GM18511 (cell line): Measurements from ENCODE around the gene ATXN3L.

Experiments used
- ATAC-seq: cut with Tn5 transposase; IDR thresholded peaks from one replicate; pipeline ENCODE4 v1.9.1; 2021; ENCODE audit warnings: mild to moderate bottlenecking, moderate library complexity; ENCODE audit not compliant: unreplicated experiment

Gene ATXN3L

DNA sequence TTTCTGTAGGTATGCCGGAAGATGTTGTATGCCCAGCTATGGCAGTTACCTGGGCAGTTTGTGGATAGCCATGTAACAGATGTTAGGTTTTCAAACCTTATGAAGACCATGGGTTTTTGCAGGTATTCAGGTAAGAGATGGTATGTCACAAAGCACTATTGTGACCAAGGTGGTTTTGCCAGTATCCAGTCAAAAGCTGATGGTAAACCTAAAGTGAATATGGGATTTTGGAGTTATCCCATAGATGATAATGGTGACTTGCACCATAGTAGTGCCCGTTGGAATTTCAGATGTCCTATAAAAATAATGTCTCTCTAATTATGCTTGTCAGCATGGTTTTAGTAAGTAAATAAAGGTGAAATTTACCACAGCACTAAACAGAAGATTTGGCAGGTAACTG is at the start of gene ATXN3L:
ATXN3L (minus strand) TSS at position 101 of the 400 bp plus-strand sequence. CDS start 119 bp downstream, outside the sequence.
- ATAC-seq: no peak

DNA sequence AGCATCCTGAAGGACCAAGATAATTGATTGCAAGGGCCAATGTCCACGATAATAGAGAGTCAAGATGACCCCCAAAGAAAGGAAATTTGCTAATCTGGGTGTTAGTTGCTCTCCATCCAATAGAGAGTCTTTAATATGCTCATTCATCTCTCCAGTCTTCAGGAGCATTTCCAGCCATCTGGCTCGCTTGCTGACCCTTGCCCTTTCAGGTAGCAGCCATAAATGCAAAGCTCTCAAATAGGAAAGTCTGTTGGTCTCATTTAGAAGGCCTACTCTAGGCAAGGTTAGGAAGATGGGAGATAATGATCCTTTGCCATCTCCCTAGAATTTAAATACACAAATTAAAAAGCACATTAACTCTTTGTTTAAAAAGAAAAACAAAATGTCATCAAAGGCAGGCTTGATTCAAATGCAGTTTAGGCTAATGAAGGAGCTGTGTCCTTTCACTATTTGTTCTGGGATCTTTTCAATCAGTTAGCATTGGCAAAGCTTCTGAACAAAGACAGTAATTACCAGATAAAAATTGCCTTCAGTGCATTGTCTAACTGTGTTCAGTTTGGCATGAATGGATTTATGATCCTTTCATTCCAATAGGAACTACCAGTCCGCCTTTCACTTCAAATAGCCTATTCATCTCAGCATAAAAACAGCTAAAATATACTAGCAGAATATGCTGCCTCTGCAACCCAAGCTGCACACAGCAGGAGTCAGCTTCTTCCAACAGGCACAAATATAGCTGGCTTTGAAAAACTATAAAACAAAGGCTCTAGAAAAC is 49.6 kb upstream of the ATXN3L start:
- ATAC-seq: no peak

DNA sequence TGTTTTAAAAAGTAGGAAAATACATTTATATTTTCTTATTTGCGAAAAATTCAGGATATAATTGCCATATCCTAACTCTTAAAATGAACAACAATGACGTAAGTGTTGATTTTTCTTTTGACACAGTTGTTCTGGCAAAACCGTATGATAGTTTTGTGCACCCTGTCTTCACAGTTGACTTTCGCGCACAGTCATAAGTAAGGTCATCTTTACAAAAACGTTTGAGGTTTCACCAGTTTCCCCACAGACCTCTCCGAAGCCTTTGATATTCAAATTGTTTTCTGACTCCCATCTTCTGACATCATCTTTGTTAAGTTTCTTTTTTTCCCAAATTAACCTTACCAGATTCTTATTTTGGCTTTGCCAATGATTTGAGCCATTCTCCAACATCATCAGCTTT is 48.1 kb upstream of the ATXN3L start:
- no peak for ATAC-seq

DNA sequence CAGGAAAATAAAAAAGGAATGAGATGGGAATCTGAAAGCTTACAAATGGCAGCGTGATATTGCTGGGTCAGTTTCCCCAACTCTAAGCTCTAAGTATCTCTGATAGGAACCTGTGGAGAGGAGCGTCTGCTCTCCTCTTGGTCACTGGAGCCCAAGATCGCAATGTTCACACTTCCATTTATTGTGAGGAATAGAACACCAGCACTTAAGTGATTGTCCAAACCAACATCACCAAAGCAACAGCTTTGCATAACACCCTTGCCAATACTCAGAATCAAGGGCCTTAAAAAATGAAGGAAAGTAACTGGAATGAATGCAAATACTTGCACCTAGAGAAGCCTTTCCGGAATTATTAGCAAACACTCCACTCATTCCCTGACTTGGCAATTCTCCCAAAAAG is 46.8 kb upstream of the ATXN3L start:
- no peak for ATAC-seq

DNA sequence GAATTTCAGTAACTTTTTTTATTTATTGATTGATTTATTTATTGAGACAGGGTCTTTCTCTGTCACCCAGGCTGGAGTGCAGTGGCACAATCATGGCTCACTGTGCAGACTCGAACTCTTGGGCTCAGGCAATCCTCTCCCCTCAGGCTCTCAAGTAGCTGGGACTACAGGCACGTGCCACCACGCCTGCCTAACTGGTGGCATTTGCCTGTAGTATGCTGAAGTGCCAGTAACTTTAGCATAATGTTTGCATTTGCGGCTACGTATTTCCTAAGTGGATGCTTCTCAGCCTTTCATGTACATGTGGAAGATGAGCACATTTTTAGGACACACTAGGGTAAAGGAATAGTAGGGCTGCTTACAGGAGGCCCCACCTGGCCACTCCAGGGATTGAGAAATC is 45.3 kb upstream of the ATXN3L start:
- no peak for ATAC-seq

DNA sequence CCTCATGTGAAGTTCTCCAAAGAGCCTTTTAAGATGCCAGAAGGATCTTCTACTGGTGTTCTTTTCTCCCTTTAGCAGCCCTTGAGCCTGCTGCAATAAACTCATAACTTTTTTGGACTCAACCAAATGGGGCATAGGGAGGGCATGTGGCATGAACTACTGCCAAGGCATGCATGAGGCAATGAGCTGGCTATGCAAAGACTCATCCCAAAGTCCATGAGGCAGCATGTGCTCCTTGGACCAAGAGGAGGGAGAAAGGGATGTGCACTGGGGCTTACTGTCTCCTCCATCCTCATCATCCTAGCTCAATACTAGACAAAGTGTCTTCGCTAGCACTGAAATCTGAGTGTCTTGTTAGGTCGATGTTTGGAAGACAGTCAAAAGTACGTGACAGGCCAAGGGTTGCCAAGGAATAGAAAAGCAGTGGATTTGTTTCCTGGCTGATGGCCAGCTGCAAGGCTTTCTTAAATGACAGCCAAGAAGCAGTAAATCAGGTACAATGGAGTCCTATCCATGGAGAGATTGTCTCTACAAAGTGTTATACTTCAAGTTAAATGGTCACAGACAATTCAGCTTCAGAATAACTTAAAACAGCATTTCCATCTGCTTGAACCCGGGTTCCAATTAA is 44.5 kb upstream of the ATXN3L start:
- no peak for ATAC-seq

DNA sequence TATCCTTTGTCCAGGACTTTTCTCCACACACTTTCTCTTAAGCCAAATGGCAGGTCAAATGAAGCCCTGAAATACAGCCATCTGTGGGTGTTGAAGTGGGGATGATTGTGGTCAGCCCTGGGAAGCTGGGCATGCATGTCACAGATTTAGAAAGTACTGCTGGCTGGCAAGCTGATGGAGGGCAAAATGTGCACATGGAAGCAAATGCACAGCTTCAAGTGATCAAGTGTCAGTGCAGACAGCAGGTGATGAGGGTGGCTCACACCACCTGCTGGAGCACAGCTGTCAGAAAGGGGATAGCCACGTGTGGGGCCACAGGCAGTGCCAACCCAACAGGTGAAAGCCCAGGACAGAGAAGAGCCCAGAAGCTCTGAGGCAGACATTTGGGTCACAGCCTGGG is 40.3 kb upstream of the ATXN3L start:
- ATAC-seq: no peak

DNA sequence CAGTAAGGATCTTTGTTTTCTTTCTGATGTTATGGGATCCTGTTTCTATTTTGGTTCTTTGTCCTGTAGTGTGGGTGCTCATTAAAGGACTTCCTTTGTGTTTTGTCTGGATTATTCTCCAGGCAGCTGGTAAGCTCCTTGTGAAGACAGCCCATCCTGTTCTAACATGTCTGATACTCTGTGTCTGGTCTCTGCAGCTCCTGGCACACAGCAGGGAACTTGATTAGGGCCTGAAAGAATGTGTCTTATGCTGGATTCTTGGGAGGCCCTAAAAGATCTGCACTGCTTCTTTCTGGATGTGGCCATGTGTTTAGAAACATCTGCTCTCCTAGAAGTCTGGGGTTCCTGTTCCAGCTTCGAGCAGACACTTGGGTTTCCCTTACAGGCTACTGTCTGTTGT is 38.1 kb upstream of the ATXN3L start:
- no peak for ATAC-seq

DNA sequence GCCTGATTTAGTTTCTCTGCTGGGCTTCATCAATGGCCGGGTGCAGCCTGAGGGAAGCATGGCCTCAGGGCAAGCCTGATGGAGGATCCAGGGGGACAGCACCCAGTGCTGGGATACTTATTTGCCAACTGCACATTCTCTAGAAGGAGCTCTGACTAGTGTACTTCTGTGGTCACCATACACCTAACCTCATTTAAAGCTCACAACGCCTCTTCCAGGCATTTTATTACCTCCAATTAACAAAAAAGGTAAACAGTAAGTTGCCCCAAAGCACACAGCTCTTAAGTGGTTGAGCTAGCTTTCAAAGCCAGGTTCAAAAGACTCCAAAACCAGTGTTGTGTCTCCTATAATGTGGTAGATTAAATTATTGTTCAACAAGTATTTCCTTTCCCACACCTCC is 26.8 kb upstream of the ATXN3L start:
- ATAC-seq: no peak

DNA sequence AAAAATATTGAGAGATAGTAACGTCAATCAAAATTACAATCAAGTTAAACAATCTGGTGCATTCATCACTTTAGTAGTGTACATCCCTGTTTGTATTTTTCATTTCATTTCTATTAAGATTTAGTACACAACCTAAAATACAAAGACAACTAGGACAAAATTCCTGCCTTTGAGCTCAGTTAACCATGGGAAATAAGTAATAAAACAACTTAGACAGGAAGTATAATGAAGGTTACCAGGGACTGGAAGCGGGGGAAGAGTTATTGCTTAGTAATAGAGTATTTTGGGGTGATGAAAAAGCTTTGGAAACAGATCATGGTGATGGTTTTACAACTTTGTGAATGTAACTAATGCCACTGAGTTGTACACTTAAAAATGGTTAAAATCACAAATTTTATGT is 25.6 kb upstream of the ATXN3L start:
- no peak for ATAC-seq

DNA sequence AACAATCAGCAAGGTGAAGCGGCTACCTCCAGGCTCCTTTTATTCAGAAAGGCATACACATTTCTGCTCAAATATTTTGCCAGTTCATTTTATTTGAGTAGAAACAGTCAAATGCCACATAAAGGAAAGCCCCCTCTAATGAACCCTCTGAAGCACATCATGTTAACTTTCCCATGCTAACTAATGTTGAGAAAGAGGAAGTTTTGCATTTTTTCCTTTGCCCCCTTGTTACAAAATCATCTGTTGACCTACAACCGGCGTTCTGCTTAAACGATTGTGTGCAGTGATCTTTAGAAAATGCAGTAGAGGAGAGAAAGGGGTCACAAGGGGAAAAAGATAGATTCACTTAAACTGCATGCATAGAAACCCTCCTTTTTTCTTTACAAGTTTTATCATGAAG is 25.2 kb upstream of the ATXN3L start:
- no peak for ATAC-seq

DNA sequence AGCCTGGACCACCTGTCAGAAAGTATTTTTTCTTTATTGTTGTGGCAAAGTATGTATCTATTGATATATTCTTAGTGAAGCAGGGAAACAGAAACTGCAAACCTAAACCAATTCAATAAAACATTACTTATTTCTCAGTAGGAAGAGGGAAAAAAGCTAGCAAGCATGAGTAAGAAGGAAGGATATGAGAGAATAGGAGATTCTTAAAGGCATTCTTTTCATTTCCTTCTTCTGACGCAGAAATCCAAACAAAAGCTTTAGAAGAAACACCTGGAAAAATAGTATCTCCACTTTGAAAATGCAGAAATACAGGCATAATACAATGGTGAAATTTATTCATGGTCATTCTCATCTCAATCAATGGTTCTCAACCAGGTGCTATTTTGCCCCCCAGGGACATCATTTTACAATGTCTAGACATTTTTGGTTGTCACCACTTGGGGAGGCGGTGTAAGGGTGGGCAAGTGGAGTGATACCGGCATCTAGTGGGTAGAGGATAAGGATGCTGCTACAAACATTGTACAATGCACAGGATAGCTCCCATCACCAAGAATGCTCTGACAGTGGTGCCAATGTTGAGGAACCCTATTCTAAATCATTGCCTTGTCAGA is 21.7 kb upstream of the ATXN3L start:
- no peak for ATAC-seq

DNA sequence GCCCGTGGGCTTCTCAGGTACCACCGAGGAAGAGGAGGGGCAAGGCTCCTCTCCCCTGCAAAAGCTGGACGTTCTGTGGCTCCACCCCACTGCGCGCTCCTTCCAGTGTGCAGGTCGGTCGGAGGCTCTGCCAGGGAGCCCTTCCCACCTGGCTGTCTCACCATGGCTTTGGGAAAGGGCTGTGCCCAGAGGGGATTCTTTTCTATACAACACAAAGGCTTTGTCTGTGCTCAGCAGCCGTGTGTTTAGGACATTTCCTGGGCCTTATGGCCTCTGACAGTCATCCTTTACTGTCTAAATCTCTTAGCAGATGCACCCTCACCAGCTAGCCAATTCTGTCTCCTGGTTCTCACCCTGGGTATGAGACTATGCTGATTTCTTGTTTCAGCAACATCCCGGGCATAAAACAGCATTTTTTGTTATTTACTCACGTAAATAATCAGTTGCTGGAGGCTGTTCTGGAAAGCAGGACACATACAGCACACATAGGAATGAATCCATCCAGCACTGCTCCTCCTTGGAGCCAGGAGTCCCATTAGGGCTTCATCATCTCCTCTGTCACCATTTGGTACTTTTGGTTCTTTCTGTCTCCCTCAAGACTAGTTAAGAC is 20.4 kb upstream of the ATXN3L start:
- ATAC-seq: no peak

DNA sequence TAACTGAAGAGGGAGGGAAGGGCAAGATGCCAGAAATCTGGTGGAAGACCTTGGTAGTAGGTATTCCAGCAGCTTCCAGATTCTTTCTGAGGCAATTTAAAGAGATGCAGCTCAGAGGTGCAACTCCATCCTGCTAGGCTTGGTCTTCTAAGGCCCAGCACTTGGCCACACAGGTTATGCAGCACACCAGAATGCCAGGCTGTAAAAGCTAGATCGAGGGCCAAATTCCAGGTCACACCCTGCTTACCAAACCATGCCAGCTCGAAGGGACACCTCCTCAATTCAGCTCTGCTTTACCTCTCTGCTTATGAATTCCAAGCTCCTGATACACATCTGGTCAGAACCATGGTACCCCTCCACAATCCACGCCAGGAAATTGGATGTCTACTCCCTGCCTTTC is 19.8 kb upstream of the ATXN3L start:
- ATAC-seq: no peak

DNA sequence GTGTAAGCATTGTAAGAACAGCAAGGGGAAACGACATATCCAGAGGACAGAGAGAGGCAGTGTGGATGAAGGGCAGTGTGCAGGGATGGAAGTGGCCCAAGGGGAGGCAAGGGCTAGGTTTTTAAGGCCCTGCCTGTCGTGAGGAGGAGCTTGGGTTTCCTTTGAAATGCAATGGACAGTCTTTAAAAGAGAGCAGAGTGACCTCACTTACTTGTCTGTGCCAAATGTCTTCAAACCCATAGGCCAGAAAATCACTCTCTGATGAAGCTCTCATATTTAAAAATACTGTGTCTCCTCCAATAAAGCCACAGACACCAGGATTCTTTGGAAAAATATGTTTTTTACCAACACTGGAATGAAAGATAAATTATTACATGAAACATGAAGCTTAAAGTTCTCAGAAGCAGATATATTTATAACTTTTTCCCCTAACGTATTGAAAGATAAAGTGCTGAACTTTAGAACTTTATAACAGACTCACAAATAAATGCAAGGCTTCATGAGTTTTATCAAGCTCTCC is 19.2 kb upstream of the ATXN3L start:
- ATAC-seq: no peak

DNA sequence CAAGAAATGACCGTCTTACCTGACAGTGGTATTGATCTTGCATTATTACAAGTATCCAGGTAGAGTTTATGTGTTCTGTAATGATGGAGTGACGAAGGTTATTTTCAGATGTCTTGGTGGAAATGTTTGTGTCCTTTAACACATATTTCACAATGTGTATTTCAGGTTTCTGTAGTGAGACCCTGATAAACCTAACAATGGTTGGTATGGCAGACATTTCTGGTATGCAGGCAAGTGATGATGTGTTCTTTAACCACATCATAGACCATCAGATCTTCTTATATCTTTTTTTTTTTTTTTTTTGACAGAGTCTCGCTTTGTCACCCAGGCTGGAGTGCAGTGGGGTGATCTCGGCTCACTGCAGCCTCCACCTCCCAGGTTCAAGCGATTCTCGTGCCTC is 14.6 kb upstream of the ATXN3L start:
- ATAC-seq: no peak

DNA sequence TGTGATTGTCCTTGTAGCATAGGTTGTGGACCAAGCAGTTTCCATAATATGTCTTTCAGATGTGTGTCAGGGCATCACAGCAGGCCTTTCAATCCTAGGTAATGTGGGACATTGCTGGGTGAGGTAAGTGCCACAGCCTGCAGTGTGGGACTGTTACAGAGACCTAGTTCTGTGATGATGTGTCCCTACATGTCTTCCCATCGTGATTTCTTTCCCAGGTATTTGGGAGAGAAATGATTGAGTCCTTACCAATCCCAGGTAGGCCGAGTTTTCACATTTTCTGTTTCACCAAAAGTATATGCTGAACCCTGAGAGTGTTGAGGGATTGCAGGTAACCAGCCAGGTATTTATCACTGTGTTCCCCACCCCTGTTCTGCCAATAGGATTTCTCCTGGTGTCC is 10.6 kb upstream of the ATXN3L start:
- no peak for ATAC-seq

DNA sequence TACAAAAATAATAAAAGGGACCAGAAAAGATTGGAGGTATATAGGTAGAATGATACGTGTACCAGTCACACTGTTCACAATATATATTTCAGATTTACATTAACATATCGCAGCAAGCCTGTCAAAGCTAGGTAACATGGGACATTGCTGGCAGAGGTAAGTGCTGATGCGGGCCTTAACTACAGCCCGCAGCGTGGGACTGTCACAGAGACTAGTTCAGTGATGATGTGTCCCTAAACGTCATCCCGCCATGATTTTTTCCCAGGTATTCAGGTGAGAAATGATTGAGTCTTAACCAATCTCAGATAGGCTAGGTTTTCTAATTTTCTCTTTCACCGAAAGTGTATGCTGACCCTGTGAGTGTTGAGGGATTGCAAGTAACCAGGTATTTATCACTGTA is 7.8 kb upstream of the ATXN3L start:
- ATAC-seq: no peak

DNA sequence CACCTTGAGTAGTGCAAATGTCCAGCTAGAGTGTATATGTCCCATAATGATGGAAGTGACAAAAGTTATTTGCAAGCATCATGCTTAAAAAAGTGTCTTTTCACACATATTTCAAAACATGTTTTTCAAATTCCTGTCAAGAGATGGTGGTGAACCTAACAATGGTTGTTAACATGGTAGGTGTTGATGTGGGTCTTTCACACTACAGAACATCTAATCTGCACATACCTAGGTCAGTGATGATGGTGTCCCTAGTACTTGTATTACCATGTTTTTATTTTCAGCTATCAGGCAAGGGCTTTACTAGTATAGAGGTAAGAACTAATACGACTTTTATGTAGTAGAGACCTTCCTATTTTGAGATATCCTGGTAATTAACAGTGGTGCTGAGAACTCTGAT is 3.4 kb upstream of the ATXN3L start:
- no peak for ATAC-seq

DNA sequence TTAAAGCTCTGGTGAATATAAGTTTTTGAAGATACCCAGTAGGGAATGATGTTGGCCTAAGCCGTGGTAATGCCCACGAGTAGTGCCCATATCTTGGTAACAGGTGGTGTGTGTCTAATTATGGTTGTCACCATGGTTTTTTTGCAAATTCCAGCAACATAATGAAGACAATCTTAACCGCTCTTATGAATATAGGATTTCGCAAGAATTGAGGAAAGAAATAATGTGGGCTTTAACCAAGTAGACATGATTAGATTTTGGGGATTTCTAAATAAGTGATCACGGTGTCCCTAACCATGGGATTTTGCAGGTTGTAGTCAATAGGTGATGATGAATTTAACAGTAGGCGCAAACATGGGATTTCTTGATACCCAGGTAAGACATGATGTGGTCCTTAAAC is 2.5 kb downstream of the ATXN3L start:
- no peak for ATAC-seq

DNA sequence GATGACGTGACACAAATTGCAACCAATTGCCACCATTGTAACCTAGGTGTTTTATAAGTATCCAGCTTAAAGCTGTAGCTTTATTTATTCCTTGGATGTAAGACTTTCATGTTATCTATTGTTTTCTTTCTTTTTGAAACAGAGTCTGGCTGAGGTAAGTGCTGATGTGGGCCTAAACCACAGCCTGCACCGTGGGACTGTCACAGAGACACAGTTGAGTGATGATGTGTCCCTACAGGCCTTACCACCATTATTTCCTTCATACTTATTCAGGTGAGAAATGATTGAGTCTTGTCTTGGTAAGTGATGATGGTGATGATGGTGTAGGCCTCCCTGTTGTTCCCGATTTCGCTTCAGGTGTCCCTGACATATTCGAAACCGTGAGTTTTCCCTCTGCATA is 8.3 kb downstream of the ATXN3L start:
- no peak for ATAC-seq

DNA sequence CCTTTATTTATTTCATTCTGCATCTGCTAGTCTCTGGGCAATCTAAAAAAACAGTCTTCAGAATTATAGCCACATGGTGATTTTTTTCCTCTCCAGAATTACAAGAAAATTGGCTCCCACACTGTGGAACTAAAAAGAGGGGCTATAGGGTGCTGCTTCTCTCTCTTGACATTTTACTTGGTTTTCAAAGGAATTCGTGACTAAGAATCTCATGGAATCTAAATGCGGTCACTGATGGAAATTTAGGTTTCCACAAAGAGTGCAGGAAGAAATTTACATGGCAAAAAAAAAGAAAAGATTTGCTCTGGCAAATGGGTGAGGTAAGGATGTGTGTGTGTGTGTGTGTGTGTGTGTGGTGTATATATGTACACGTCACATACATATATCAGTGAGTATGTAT is 10.2 kb downstream of the ATXN3L start:
- no peak for ATAC-seq
